ENCODE data around the gene EDN3. TPM values are rescaled to one million over a fixed set of nuclear protein-coding genes. Genes with fewer than 3 reads are reported as not detected.
A peak's percentile ranks its signal among the peaks of the same experiment; 100 is the strongest.
"Not testable (repeated sequence)": the region's sequence is repeated elsewhere in the genome, so short reads cannot be mapped to it uniquely, and the experiment has no call there.

The EDN3 gene
- polyA plus RNA-seq, 3 donors: 5.1 to 5.4 (median 5.2) TPM

GRCh38 chr20:59328071-59328470 is 27.7 kb downstream of the EDN3 start:
- no peak for DNase-seq (ENCODE audit: extremely low read depth in 1 of 11, low read depth in 9 of 11, low spot score in 4 of 11)

GRCh38 chr20:59331721-59332329 is 31.4 kb downstream of the EDN3 start:
- no peak for DNase-seq (ENCODE audit: extremely low read depth in 1 of 11, low read depth in 9 of 11, low spot score in 4 of 11)

- DNase-seq (ENCODE audit: extremely low read depth in 1 of 11, low read depth in 9 of 11, low spot score in 4 of 11): no peak
Observed at GRCh38 chr20:59333260-59333845, 32.9 kb downstream of the EDN3 start.

GRCh38 chr20:59333951-59334350 is 33.5 kb downstream of the EDN3 start:
- no peak for DNase-seq (ENCODE audit: extremely low read depth in 1 of 11, low read depth in 9 of 11, low spot score in 4 of 11)

GRCh38 chr20:59334651-59335300 is 34.4 kb downstream of the EDN3 start:
- no peak for DNase-seq (ENCODE audit: extremely low read depth in 1 of 11, low read depth in 9 of 11, low spot score in 4 of 11)

- no peak for DNase-seq (ENCODE audit: extremely low read depth in 1 of 11, low read depth in 9 of 11, low spot score in 4 of 11)
Observed at GRCh38 chr20:59335377-59335776, 35.0 kb downstream of the EDN3 start.

GRCh38 chr20:59336540-59336939 is 36.1 kb downstream of the EDN3 start:
- DNase-seq (ENCODE audit: extremely low read depth in 1 of 11, low read depth in 9 of 11, low spot score in 4 of 11): no peak

DNA sequence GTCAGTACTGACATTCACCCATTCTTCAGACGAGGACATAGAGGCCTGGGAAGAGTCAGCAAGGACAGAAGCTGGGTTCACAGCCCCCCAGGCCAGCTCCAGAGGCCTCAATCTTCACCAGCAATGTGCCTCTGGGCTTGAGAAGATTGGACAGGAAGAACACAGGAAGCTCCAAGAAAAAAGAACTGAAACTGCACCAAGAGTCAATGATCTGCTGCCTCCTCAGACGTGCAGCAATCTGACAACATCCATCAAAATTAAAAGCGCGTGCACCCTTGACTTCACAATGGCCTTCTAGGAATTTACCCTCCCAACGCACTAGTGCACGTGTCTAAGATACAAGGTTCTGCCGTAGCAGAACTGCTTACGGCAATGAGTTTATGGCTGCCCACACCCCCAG is 38.0 kb downstream of the EDN3 start:
- DNase-seq (ENCODE audit: extremely low read depth in 1 of 11, low read depth in 9 of 11, low spot score in 4 of 11): not testable (repeated sequence)

GRCh38 chr20:59340201-59340885 is 39.9 kb downstream of the EDN3 start:
- DNase-seq (ENCODE audit: extremely low read depth in 1 of 11, low read depth in 9 of 11, low spot score in 4 of 11): no peak

DNA sequence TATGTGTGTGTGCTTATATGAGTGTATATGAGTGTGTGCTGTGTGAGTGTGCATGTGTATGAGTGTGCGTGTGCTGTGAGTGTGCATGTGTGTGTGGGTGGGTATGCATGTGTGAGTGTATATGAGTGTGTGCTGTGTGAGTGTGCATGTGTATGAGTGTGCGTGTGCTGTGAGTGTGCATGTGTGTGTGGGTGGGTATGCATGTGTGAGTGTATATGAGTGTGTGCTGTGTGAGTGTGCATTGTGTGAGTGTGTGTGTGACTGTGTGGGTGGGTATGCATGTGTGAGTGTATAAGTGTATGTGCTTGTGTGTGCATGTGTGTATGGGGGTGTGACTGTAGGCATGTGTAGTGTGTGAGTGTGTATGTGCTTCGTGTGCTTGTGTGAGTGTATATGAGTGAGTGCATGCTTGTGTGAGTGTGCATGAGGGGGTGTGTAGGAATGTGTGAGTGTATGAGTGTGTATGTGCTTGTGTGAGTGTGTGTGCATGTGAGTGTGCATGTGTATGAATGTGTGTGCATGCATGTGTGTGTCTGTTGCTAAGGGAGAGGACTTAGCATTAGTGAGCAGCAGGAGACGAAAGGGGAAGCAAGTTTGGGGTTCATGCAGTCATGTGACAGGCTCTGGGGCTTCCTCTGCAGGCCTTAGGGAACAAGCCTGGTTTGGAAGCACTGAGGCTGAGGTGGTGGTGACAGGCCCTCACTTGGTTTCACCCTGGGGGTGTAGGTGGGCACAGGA is 41.0 kb downstream of the EDN3 start:
- not testable (repeated sequence) for DNase-seq (ENCODE audit: extremely low read depth in 1 of 11, low read depth in 9 of 11, low spot score in 4 of 11)

DNA sequence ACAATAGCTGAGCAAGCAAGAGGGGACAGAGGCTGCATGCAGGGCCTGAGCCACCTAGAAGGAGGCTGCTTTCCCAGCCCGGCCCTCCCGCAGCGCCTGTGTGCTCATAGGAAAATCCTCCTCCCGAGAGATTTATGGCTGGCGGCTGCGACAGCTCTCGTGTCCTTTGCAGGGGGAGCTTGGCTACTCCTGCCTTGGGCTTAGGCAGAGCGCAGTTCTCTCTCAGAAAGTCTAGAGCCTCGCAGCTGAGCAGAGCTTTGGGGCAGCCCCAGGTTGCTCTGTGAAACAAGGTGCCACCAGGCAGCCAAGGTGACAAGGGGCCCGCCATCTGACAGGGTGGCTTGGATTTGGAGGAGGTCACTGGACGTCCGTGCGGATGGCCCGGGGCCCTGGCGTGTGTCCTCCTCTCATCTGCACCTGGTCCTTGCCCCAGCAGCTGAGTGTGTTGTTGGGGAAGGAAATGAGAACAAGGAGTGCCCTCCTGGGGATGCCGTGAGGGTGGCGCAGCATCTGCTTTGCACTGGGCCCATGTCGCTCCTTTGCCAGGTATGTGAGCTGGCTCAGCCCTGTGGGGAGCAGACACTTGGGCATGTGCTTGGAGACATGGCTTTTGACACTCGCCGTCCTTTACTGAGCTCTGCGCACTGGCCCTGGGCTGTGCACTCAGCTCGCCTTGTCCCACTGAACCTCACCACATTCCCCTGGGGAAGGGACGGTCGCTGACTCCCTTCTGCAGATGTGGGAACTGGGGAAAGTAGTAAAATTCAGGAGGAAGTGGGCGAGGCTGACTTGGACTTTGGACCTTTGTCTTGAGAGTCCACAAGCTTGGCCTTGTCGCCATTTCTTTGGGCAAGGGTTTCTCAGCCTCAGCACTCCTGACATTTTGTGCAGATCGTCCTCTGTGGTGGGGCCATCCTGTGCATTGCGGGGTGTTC is 41.9 kb downstream of the EDN3 start:
- DNase-seq (ENCODE audit: extremely low read depth in 1 of 11, low read depth in 9 of 11, low spot score in 4 of 11): peak in 9 of 11 donors; percentile 50 to 80 (median 73)

GRCh38 chr20:59346061-59346460 is 45.6 kb downstream of the EDN3 start:
- DNase-seq (ENCODE audit: extremely low read depth in 1 of 11, low read depth in 9 of 11, low spot score in 4 of 11): no peak

- DNase-seq (ENCODE audit: extremely low read depth in 1 of 11, low read depth in 9 of 11, low spot score in 4 of 11): no peak
Observed at GRCh38 chr20:59349277-59349676, 48.9 kb downstream of the EDN3 start.

DNA sequence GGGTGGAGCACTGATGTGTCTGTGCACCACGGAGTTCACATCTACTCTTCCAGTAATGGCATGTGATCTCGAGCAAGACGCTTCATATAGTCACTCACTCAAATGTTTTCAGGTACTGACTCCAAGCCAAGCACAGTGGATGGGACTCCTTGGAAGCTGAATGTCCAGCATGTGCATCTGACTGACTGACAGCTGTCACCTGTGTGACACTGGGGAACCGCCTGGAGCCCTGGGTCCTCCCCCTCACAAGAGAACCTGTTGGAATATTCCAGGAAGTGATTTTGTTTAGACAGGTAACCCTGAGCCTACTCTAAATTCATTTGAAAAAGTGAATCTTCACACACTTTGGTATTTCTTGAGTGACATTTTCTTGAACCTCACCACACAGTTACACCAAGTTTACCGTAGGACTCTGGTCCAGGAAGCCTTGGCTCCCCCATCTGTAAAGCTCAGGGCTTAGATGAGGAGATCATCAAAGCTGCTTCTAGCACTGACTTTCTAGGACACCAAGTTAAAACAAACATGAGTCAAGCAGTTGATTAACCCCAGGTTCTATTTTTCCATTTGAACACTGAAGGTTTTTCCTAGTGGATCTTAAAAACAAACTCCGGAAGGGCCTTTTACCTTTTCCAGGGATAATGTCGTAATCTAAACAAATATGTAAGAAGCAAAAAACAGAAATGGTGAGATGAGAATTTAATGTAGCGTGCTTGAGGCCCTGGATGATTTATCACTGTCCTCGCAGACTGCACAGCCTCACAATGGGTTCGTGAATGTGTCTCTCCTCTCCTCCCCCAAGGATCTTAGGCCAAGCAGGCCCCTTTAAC is 50.1 kb downstream of the EDN3 start:
- no peak for DNase-seq (ENCODE audit: extremely low read depth in 1 of 11, low read depth in 9 of 11, low spot score in 4 of 11)

DNA sequence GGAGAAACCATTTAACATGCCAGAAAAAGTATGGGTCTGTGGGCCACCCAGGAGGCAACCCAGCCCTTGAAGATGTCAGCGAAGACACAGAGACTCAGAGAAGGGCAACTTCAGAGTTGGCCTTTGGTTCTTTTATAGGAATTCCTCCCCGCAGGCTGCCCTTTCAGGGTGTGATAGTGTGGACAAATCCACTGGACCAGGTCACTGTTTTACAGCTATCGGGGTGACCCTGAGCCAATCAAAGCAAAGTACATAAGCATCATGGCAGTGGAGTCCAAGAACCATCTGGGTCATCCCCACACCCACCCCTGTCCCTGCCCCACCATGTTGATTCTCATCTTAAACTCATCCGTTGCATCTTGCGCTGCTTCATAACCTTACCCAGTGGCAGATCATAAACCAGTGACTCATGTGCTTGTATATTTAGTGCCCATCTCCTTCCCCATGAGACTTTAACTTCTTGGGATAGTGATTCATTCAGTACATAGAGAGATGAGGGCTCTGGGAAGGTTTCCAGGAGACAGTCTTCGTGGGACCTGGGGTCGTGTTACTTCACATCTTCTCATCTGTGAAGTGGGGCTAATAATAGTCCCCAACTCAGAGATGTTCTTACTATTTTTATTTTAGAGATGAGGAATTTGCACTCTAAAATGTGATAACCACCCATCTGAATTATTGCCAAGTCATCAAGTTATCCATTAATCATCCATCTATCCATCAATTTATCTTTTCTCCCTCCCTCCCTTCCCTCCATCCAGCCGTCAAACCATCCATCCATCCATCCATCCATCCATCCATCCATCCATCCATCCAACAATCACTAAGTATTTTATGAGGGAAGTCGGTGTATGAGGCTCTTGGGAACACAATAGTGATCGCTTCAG is 51.0 kb downstream of the EDN3 start:
- no peak for DNase-seq (ENCODE audit: extremely low read depth in 1 of 11, low read depth in 9 of 11, low spot score in 4 of 11)

- peak in 1 of 11 donors; percentile 46 for DNase-seq (ENCODE audit: extremely low read depth in 1 of 11, low read depth in 9 of 11, low spot score in 4 of 11)
Observed at GRCh38 chr20:59352541-59352940, 52.1 kb downstream of the EDN3 start.

DNA sequence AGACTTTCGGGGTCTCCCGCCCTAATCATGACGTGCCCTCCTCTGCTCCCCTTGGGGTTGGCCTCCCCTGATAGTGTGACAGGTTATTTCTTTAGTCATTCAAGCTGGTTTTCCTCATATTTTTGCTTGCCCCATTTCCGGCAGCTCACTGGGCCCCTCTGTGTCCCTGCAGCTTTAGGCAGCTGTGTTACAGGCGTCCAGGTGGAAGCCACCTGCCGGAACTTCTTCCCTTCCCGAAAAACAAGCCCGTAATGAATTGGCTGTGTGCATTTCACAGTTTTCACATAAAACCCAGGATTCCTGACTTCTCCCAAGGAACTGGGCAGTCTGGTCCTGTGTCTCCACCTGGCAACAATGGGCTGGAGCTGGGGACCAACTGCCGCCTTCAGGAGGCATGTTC is 52.6 kb downstream of the EDN3 start:
- DNase-seq (ENCODE audit: extremely low read depth in 1 of 11, low read depth in 9 of 11, low spot score in 4 of 11): no peak
